Cortex of kidney (tissue), 1 donor: Measurements from ENCODE around the gene PLA2R1.

Experiments
- DNase-seq: peaks from one replicate; lab custom pipeline; 2025; lab: John Stamatoyannopoulos, UW

The PLA2R1 gene

GRCh38 chr2:159933727-159934049, 128.7 kb downstream of the PLA2R1 start:
- no peak for DNase-seq

DNA sequence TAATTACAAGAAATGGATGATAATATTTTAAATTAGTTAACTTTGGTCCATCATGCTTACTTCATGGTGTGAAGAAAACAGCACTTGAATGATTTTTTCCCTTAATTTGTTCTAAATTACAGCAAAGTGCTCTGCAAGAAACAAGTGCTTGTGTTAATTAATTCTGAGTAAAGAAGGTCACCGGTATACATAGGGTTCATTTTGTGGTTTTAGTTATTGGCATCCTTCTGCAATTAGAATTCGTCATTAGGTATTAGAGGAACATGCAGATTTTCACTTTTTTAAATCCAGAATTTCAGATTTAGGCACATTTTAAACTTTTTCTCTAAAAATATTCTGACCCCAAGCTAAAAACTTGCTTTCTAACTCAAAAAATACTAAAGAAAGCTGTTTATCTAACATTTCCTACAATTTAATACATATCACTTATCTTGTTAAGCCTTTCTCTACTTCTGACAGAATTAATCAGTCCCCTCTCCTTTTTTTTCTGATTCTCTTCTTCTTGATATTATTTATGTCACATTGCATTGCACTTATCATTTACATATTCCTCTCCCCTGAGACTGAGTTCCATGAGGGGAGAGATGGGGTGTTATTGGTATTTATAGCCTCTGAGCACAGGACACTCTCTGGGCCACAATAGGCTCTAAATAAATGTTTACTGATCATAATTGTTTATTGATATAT, 129.2 kb downstream of the PLA2R1 start:
- no peak for DNase-seq

- no peak for DNase-seq
These were observed 135.7 kb downstream of the PLA2R1 start for GRCh38 chr2:159926695-159927094.

DNA sequence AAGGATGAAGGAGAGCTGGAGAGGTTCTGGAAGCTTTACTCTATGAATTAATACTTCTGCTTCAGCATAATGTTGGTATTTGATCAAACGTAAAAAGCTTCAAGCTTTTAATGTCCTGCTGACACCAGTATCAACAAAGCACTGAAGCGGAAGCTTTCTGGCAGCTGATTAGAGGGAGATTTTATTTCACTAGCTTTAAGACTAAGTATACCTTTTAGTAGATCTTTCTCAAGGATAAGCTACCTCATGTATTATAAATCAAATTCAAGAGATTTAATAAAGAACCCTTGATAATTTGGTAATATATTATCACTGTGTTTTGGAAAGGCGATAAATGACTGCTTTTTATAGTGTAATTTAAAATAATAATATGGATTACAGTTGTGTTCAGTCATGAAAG, 136.4 kb downstream of the PLA2R1 start:
- DNase-seq = no peak

DNA sequence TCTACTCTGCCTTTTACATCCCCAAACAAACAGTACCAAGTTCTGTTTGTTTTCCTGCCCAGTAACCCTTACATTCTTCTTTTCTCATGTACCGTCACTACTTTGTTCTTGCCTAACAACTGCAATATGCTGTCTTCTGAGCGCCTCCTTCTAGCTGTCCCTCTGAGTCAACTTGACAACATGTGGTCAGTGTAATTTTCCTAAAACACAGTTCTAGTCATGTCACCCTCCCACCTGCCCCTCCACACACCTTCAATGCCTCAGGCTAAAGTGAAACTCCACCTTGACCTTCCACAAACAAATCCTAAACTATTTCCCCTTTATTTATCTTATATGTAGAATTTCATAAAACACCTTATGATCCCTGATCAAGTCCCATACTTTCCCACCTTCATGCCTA, 139.9 kb downstream of the PLA2R1 start:
- no peak for DNase-seq

- DNase-seq = no peak
These were observed 140.5 kb downstream of the PLA2R1 start for GRCh38 chr2:159921752-159922404.

- no peak for DNase-seq
These were observed 145.9 kb downstream of the PLA2R1 start for GRCh38 chr2:159916511-159916910.

DNA sequence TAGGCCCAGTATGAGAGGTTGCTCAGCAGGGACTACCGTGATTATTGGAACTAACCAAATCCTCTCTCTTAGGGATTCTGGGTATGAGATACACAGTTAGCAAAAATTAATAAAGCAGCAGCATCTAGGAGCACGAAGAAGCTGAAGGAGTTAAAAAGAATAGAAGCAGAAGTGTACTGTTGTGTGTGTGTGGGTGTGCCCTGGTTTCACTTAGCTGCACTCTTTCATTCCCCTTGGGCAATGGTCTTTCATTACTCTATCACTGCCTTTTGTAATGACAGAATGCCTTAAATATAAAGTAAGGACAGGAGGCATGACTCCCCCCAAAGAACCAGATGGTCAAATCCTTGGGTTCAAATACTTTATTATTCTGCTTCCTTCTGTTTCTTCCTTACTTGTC, 148.5 kb downstream of the PLA2R1 start:
- DNase-seq = no peak

- DNase-seq = no peak
These were observed 149.8 kb downstream of the PLA2R1 start for GRCh38 chr2:159912580-159912979.

GRCh38 chr2:159910951-159911350, 151.5 kb downstream of the PLA2R1 start:
- DNase-seq = no peak

DNA sequence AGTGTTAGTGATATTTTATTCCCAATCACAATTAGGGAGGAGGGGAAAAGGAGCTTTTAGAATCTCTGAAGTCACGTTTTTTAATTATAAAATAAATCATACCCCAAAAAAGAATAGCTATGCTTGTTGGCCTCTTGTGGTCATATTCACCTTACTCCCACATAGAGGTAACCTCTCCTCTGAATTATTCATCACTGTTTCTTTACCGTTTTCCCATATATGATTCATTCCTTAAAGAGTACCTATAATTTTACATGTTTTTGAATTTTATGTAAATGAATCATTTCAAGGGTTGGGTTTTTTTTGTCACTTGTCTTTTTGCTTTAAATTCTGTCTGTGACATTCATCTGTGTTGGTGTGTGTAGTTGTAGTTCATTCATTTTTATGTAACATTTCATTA, 153.8 kb downstream of the PLA2R1 start:
- DNase-seq = no peak

- no peak for DNase-seq
These were observed 154.5 kb downstream of the PLA2R1 start for GRCh38 chr2:159907909-159908308.

DNA sequence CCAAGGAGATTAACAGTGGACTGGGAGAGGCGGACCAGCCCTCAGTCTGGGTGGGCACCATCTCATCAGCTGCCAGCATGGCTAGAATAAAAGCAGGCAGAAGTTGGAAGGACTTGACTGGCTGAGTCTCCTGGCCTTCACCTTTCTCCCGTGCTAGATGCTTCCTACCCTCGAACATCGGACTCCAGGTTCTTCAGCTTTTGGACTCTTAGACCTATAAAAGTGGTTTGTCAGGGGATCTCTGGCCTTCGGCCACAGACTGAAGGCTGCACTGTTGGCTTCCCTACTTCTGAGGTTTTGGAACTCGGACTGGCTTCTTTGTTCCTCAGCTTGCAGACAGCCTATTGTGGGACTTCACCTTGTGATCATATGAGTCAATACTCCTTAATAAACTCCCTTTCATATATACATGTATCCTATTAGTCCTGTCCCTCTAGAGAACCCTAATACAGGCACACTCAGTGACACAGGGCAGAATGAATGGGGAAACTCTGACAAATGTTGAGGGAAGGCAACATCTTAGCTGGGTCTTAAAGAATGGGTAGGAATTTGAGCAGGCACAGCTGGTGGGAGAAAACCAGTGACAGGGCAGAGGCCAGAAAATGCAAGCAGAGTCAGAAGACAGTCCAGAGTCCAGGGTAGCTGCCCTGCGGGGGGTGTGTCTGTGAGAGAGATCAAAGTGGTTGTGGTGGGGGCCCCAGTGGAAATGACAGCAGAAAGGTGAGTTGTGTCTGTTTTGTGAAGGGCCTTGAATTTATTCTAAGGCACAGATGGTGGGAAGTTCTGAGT, 156.3 kb downstream of the PLA2R1 start:
- DNase-seq = no peak

- DNase-seq = no peak
These were observed 157.5 kb downstream of the PLA2R1 start for GRCh38 chr2:159904959-159905305.

- DNase-seq = no peak
These were observed 158.1 kb downstream of the PLA2R1 start, which contains the start of gene LY75 for GRCh38 chr2:159904127-159904958. Gene LY75, minus strand, starts transcription at chr2:159904756.

GRCh38 chr2:159903443-159904126, 158.8 kb downstream of the PLA2R1 start:
- DNase-seq = no peak

- DNase-seq = no peak
These were observed 159.7 kb downstream of the PLA2R1 start for GRCh38 chr2:159902722-159903121.

- no peak for DNase-seq
These were observed 162.1 kb downstream of the PLA2R1 start for GRCh38 chr2:159900343-159900742.

DNA sequence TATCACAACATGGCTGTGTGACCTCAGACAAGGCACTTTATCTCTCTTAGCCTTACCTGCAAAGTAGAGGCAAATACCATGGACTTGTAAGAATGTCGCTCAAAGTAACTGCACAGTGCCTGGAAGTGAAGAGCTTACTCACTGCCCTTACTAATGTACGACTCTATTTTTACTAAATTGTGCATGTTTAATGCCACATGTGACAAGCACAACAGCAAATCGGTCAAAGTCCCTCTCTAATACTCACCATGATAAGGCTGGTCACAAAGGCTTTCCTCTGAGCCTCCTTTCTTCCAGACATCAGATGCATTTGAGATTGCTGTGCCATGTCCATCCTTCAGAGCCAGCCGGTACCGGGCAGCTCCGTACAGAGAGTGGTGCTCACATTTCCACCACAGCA, 164.0 kb downstream of the PLA2R1 start:
- no peak for DNase-seq

- DNase-seq = no peak
These were observed 164.7 kb downstream of the PLA2R1 start for GRCh38 chr2:159897720-159898119.

DNA sequence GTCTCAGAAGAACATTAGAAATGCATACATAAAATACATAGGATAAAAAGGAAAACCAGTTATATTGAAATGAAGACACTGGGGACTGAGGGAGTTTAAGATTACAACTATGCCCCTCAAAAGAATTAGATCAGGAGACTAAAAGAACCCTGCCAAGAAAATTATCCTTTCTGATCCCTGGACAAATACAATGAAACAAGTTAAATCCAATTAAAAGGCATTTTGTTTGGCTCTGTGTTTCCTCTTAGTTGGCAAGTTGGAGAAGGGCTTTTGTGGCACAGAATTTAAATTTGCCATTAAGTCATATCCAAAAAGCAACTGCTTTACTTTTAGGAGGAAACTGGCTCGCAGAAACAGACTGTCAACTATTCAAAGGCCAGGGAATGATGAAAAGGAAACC, 165.3 kb downstream of the PLA2R1 start:
- DNase-seq = no peak
